HepG2 (cell line): ENCODE results near the gene DUS1L. TPM values are rescaled to one million over a fixed set of nuclear protein-coding genes. Genes with fewer than 3 reads are reported as not detected.
A peak's percentile ranks its signal among the peaks of the same experiment; 100 is the strongest.

Experiments used
- KDM6A ChIP-seq: IDR thresholded peaks from 2 replicates; pipeline ENCODE4 v1.6.1; 2016; ENCODE audit warnings: low read depth
- TRAFD1 ChIP-seq: sonication (generic); formaldehyde crosslinking; IDR thresholded peaks from 2 replicates; pipeline ENCODE4 v1.5.1; 2020; ENCODE audit warnings: missing genetic modification reagents, mild to moderate bottlenecking, borderline replicate concordance
- U2AF2 ChIP-seq: fragments of 200-400 bp; formaldehyde crosslinking; IDR thresholded peaks from 2 replicates; pipeline ENCODE4 v1.6.1; 2017; ENCODE audit warnings: low read depth, mild to moderate bottlenecking, low read length
- ZBTB33 ChIP-seq: sonication (generic); formaldehyde crosslinking; IDR thresholded peaks from 2 replicates; pipeline ENCODE4 v1.4.0; 2020; ENCODE audit warnings: missing genetic modification reagents
- ZBTB7B ChIP-seq: sonication (generic); formaldehyde crosslinking; IDR thresholded peaks from 2 replicates; pipeline ENCODE4 v1.4.0; 2020; ENCODE audit warnings: missing genetic modification reagents
- ZNF318 ChIP-seq: sonication (generic); formaldehyde crosslinking; IDR thresholded peaks from 2 replicates; pipeline ENCODE4 v1.4.0; 2020; ENCODE audit warnings: mild to moderate bottlenecking, missing genetic modification reagents
- ZZZ3 ChIP-seq: sonication (generic); formaldehyde crosslinking; IDR thresholded peaks from 2 replicates; pipeline ENCODE4 v1.4.0; 2020; ENCODE audit warnings: missing genetic modification reagents, mild to moderate bottlenecking, borderline replicate concordance
- polyA plus RNA-seq, 8 experiments: library from polyadenylated mRNA; depleted of rRNA in 3 of 8; stranded (reverse) in 7 of 8; unstranded in 1 of 8; fragments of >200 nt; fragmentation: Illumina TruSeq in 4 of 8; extraction: Trizol in 4 of 8; gene quantifications; 2 replicates each; pipeline versions ENCODE4 v1.2.1 to v1.2.3, GENCODE V29; 2011 to 2016; ENCODE audit warnings: low read depth in 4 of 8, missing spikeins in 1 of 8, mixed read lengths in 1 of 8; ENCODE audit not compliant: insufficient read depth in 1 of 8
- total RNA-seq, 5 experiments: library from RNA; depleted of rRNA; stranded (reverse); fragments of >200 nt; fragmentation: Illumina TruSeq; extraction: Trizol; gene quantifications; 2 replicates each; pipeline ENCODE4 v1.2.3, GENCODE V29; 2016; ENCODE audit warnings: low read depth in 1 of 5
- TF ChIP-seq, protein P1 (sequence below): sonication (generic); formaldehyde crosslinking; IDR thresholded peaks from 2 replicates; pipeline ENCODE4 v1.5.1; 2020; ENCODE audit warnings: mild to moderate bottlenecking, missing genetic modification reagents, moderate library complexity
- TF ChIP-seq, protein P2 (sequence below): sonication (generic); formaldehyde crosslinking; IDR thresholded peaks from 2 replicates; pipeline ENCODE4 v1.4.0; 2020; ENCODE audit warnings: missing genetic modification reagents

Gene DUS1L
- total and polyA plus RNA-seq, 2 of the 13 experiments (the other 11 are each of a cell fraction or from before 2014, with no cell fraction given): 81.0 to 109 TPM

GRCh38 chr17:82053556-82054263, 11.9 kb downstream of the DUS1L start (continued):
- TF ChIP-seq ZBTB33 (CRISPR knock-in tag): peak; percentile 44; the same call in 1 of the 2 replicates
- no peak for TF ChIP-seq ZBTB7B
- TF ChIP-seq, protein P1, sequence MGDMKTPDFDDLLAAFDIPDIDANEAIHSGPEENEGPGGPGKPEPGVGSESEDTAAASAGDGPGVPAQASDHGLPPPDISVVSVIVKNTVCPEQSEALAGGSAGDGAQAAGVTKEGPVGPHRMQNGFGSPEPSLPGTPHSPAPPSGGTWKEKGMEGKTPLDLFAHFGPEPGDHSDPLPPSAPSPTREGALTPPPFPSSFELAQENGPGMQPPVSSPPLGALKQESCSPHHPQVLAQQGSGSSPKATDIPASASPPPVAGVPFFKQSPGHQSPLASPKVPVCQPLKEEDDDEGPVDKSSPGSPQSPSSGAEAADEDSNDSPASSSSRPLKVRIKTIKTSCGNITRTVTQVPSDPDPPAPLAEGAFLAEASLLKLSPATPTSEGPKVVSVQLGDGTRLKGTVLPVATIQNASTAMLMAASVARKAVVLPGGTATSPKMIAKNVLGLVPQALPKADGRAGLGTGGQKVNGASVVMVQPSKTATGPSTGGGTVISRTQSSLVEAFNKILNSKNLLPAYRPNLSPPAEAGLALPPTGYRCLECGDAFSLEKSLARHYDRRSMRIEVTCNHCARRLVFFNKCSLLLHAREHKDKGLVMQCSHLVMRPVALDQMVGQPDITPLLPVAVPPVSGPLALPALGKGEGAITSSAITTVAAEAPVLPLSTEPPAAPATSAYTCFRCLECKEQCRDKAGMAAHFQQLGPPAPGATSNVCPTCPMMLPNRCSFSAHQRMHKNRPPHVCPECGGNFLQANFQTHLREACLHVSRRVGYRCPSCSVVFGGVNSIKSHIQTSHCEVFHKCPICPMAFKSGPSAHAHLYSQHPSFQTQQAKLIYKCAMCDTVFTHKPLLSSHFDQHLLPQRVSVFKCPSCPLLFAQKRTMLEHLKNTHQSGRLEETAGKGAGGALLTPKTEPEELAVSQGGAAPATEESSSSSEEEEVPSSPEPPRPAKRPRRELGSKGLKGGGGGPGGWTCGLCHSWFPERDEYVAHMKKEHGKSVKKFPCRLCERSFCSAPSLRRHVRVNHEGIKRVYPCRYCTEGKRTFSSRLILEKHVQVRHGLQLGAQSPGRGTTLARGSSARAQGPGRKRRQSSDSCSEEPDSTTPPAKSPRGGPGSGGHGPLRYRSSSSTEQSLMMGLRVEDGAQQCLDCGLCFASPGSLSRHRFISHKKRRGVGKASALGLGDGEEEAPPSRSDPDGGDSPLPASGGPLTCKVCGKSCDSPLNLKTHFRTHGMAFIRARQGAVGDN (CRISPR knock-in tag): no peak
- TF ChIP-seq ZNF318: no peak
- TF ChIP-seq U2AF2: no peak
- no peak for TF ChIP-seq TRAFD1 (CRISPR knock-in tag)
- TF ChIP-seq KDM6A (CRISPR knock-in tag): no peak
- TF ChIP-seq, protein P2, sequence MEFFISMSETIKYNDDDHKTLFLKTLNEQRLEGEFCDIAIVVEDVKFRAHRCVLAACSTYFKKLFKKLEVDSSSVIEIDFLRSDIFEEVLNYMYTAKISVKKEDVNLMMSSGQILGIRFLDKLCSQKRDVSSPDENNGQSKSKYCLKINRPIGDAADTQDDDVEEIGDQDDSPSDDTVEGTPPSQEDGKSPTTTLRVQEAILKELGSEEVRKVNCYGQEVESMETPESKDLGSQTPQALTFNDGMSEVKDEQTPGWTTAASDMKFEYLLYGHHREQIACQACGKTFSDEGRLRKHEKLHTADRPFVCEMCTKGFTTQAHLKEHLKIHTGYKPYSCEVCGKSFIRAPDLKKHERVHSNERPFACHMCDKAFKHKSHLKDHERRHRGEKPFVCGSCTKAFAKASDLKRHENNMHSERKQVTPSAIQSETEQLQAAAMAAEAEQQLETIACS (CRISPR knock-in tag): no peak
- no peak for TF ChIP-seq ZZZ3 (CRISPR knock-in tag)
